Kidney (tissue), 14 donors: ENCODE results near the gene CEP104. TPM values are rescaled to one million over a fixed set of nuclear protein-coding genes. Genes with fewer than 3 reads are reported as not detected.
A peak's percentile ranks its signal among the peaks of the same experiment; 100 is the strongest.

ENCODE experiments used
- DNase-seq, 5 donors: peaks; one replicate each; pipeline ENCODE4 v3.0.0-alpha.2; 2013 to 2020
- FAIRE-seq: peaks from 2 replicates; lab custom pipeline; 2012; peaks lifted over from hg19 to GRCh38; lab: Jason Lieb, UNC
- H3K27ac ChIP-seq, 2 donors: one replicate each; pipeline ENCODE4 v1.7.0; 2013; ENCODE audit warnings: low read depth in 2 of 2, low read length in 2 of 2, inconsistent platforms in 1 of 2
- H3K27me3 ChIP-seq: one replicate; pipeline ENCODE4 v1.7.1; 2013; ENCODE audit warnings: low read length, inconsistent platforms; ENCODE audit not compliant: control insufficient read depth, insufficient read depth
- H3K36me3 ChIP-seq, 3 donors: one replicate each; pipeline versions ENCODE4 v1.7.0 to v1.7.1; 2013; ENCODE audit warnings: low read length in 3 of 3, control low read depth in 1 of 3, inconsistent platforms in 1 of 3; ENCODE audit not compliant: insufficient read depth in 3 of 3, control insufficient read depth in 2 of 3
- H3K4me1 ChIP-seq, 3 donors: one replicate each; pipeline versions ENCODE4 v1.7.0 to v1.7.1; 2013; ENCODE audit warnings: low read length in 3 of 3, inconsistent platforms in 1 of 3, low read depth in 1 of 3; ENCODE audit not compliant: control insufficient read depth in 2 of 3, insufficient read depth in 2 of 3
- H3K4me3 ChIP-seq, 3 donors: one replicate each; pipeline versions ENCODE4 v1.7.0 to v1.8.1; 2013; ENCODE audit warnings: low read length in 3 of 3, control low read depth in 1 of 3, inconsistent platforms in 1 of 3
- H3K9ac ChIP-seq, 3 donors: one replicate each; pipeline versions ENCODE4 v1.7.0 to v1.7.1; 2013; ENCODE audit warnings: low read length in 3 of 3, control low read depth in 1 of 3, inconsistent platforms in 1 of 3
- H3K9me3 ChIP-seq, 3 donors: one replicate each; pipeline versions ENCODE4 v1.7.0 to v1.7.1; 2013; ENCODE audit warnings: low read length in 3 of 3, control low read depth in 1 of 3, inconsistent platforms in 1 of 3; ENCODE audit not compliant: control insufficient read depth in 2 of 3, insufficient read depth in 1 of 3
- intact Hi-C: fragments of 100-400 bp; cut with DNase I; formaldehyde crosslinking; loops from one replicate; pipeline ENCODE4 v1.11.1; 2022
- polyA plus RNA-seq: library from polyadenylated mRNA; stranded (reverse); fragments of 350-450 nt; fragmentation: Illumina TruSeq; extraction: RNeasy Lipid Tissue Mini Kit (QIAGEN cat#74804); gene quantifications from one replicate; pipeline ENCODE4 v1.2.3, GENCODE V29; 2014; ENCODE audit warnings: low read depth, low replicate concordance; ENCODE audit not compliant: insufficient read depth
- total RNA-seq: library from RNA; stranded (reverse); fragmentation: NEBNext Ultra II Directional; extraction: Animal tissue kit (Norgen Biotek cat#: 25700); gene quantifications from one replicate; pipeline ENCODE4 v1.2.1, GENCODE V29; 2021
- TF ChIP-seq, protein P1 (sequence below): IDR thresholded peaks from 3 replicates; pipeline ENCODE4 v1.5.1; 2012; ENCODE audit warnings: mild to moderate bottlenecking, moderate library complexity, borderline replicate concordance; ENCODE audit not compliant: insufficient read depth; ENCODE audit errors: extremely low read depth
- donor health status: control.
- donor health status: control.
- donor health status: control.
- donor health status: control.
- donor health status: control.
- donor health status: DM: yes; HTN: yes; CAD: no.
- donor health status: Normal renal cell carcinoma (clear cell type).

CEP104 gene
- total and polyA plus RNA-seq, 2 donors from 2014 or later: 11.1 to 51.2 TPM

GRCh38 chr1:3905266-3905952, 48.4 kb upstream of the CEP104 start:
- Histone ChIP-seq H3K9ac (no peak overlapping the region), H3K27me3 (no peaks in the 10 kb centered on the region), H3K36me3 (no peaks in the 10 kb centered on the region), H3K9me3 (no peaks in the 10 kb centered on the region), H3K27ac (no peak overlapping the region), H3K4me1 (peaks cover 0 to 21% (median 7%) of the 10 kb centered on the region in 3 donors), H3K4me3 (no peak overlapping the region)
- intact Hi-C loops: no loop called here
- DNase-seq (peak in 1 of 5 donors; percentile 60), FAIRE-seq (no peak)
- TF ChIP-seq, protein P1, sequence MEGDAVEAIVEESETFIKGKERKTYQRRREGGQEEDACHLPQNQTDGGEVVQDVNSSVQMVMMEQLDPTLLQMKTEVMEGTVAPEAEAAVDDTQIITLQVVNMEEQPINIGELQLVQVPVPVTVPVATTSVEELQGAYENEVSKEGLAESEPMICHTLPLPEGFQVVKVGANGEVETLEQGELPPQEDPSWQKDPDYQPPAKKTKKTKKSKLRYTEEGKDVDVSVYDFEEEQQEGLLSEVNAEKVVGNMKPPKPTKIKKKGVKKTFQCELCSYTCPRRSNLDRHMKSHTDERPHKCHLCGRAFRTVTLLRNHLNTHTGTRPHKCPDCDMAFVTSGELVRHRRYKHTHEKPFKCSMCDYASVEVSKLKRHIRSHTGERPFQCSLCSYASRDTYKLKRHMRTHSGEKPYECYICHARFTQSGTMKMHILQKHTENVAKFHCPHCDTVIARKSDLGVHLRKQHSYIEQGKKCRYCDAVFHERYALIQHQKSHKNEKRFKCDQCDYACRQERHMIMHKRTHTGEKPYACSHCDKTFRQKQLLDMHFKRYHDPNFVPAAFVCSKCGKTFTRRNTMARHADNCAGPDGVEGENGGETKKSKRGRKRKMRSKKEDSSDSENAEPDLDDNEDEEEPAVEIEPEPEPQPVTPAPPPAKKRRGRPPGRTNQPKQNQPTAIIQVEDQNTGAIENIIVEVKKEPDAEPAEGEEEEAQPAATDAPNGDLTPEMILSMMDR: no peak

DNA sequence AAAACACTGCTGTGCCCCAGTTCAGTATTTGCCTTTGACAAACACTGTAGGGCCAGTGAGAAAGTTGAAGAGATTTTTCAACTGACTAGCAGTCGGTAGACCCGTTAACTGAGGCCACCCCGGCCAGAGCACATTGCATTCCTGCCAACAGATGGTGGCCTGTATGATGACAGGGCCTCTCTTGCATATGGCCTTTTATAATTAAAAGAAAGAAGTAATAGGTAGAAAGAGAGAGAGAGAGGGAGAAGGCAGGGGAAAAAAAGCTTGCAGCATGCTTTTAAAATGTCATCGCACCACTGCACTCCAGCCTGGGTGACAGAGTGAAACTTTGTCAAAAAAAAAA, 47.8 kb upstream of the CEP104 start:
- H3K36me3 ChIP-seq: no peaks in the 10 kb centered on the region
- DNase-seq (peak in 1 of 5 donors; percentile 32), FAIRE-seq (no peak)
- no peak overlapping the region for H3K4me3 ChIP-seq
- H3K27me3 ChIP-seq: no peaks in the 10 kb centered on the region
- TF ChIP-seq, protein P1: no peak
- no peak overlapping the region for H3K9ac ChIP-seq
- H3K4me1 ChIP-seq: peaks cover 0 to 21% (median 7%) of the 10 kb centered on the region in 3 donors
- H3K9me3 ChIP-seq: no peaks in the 10 kb centered on the region
- intact Hi-C loops: no loop called here
- H3K27ac ChIP-seq: no peak overlapping the region

- peak in 1 of 5 donors; percentile 68 for DNase-seq
- Histone ChIP-seq H3K4me3 (no peak overlapping the region), H3K9me3 (no peaks in the 10 kb centered on the region), H3K36me3 (no peaks in the 10 kb centered on the region), H3K4me1 (peaks cover 0 to 25% (median 11%) of the 10 kb centered on the region in 3 donors), H3K27ac (no peak overlapping the region), H3K9ac (no peak overlapping the region), H3K27me3 (no peaks in the 10 kb centered on the region)
- intact Hi-C loops: no loop called here
- no peak for FAIRE-seq
- TF ChIP-seq, protein P1: no peak
Observed at GRCh38 chr1:3904006-3904842, 47.2 kb upstream of the CEP104 start.
